Measurements from ENCODE around the gene BEND7.
"Not testable (repeated sequence)": the region's sequence is repeated elsewhere in the genome, so short reads cannot be mapped to it uniquely, and the experiment has no call there.

Gene BEND7

GRCh38 chr10:13416760-13417159 lies 112.1 kb downstream of the BEND7 start:
- no peak for DNase-seq

GRCh38 chr10:13414855-13415254 lies 114.0 kb downstream of the BEND7 start:
- no peak for DNase-seq

DNA sequence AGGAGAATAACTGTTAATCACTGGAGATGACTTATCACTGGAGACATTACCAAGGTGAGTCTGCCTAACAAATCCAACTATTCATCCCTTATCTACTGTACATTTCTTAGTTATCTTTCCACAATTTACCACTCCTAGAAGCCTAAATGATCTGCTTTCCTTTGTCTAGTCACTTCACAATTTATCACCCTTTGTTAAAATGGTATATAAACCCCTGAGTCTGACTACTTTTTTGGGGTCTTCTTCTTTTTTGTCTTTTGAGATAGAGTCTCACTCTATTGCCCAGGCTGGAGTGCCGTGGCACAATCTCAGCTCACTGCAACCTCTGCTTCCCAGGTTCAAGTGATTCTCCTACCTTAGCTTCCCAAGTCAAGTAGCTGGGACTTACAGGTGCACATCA lies 114.7 kb downstream of the BEND7 start:
- DNase-seq, result no peak

DNA sequence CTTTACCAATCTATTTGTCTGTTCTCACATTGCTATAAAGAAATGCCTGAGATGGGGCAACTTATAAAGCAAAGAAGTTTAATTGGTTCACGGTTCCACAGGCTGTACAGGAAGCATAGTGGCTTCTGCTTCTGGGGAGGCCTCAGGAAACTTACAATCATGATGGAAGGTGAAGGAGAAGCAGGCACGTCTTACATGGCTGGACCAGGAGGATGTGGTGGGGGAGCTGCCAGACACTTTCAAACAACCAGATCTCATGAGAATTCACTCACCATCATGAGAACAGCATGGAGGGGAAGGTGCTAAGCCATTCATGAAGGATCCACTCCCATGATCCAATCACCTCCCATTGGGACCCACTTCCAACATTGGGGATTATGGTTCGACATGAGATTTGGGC lies 115.9 kb downstream of the BEND7 start:
- no peak for DNase-seq

- no peak for DNase-seq
Observed at GRCh38 chr10:13404791-13405190, 124.0 kb downstream of the BEND7 start.

GRCh38 chr10:13404305-13404759 lies 124.5 kb downstream of the BEND7 start:
- DNase-seq, result no peak

DNA sequence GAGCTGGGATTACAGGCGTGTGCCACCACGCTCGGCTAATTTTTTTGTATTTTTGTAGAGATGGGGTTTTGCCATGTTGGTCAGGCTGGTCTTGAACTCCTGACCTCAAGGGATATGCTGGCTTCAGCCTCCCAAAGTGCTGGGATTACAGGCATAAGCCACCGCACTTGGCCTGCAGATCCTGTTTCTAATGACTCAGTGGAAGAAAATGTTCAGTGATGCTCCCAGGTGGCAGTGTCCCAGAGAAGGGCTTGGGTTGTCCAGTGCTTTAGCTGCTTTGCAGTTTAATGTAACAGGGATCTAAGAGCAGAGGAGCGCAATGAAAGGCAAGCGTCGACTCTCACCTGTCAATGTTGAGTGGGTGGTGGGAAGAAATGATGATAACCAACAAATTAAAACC lies 125.4 kb downstream of the BEND7 start:
- not testable (repeated sequence) for DNase-seq

DNA sequence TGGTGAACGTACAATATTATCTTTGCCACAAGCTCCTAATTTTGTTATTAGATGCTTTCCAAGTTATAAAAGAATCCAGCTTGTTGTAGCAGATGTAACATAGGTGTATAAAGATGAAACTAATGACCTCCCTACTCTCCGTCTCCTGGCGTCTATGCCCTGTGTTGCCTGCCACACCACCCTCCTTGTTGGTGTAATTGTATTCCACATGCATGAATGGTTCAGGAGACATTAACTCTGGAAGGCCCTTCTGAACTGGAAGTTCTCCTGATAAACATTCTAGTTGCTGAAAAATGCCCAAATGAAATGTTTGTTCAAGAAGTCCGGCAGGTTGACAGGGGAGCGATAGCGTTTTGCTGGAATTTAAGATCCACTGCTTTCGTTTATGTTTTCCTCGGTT lies 126.8 kb downstream of the BEND7 start:
- no peak for DNase-seq

- no peak for DNase-seq
Observed at GRCh38 chr10:13401142-13401541, 127.7 kb downstream of the BEND7 start.

- DNase-seq, result no peak
Observed at GRCh38 chr10:13400196-13400965, 128.4 kb downstream of the BEND7 start.

GRCh38 chr10:13399752-13400151 lies 129.1 kb downstream of the BEND7 start:
- DNase-seq, result no peak

DNA sequence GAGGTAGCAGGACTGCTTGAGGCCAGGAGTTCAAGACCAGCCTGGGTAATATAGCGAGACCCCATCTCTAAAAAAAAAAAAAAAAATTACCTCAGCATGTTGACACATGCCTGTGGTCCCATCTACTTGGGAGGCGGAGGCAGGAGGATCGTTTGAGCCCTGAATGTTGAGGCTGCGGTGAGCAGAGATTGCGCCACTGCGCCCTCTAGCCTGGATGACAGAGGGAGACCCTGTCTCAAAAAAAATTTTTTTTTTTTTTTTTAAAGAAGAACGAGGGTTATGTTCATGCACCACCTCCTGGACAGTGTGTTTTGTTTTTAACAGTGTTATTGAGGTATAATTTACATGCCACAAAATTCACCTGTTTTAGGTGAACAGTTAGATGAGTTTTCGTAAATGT lies 129.6 kb downstream of the BEND7 start:
- DNase-seq, result no peak

DNA sequence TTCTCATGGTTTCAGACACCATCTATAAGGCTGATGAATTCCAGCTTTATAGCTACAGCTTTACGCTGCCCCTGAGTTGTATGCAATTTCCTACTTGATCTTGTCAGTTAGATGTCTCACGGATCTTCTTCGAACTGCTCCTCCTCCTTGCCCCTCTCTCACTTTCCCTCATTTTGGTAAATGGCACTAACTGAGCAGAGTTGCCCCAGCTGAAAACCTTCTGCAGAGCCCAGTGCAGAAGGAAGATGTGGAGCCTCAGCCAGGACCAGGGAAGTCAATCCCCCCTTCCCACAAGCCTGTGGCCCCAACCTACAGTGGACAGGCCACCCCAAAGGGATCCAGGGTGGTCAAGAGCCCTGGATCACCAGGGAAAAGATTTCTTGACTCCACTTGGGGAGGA lies 131.8 kb downstream of the BEND7 start:
- no peak for DNase-seq

GRCh38 chr10:13396369-13396768 lies 132.4 kb downstream of the BEND7 start:
- no peak for DNase-seq

GRCh38 chr10:13395540-13395939 lies 133.3 kb downstream of the BEND7 start:
- DNase-seq, result no peak

- no peak for DNase-seq
Observed at GRCh38 chr10:13393640-13394039, 135.2 kb downstream of the BEND7 start.

- no peak for DNase-seq
Observed at GRCh38 chr10:13392701-13393100, 136.1 kb downstream of the BEND7 start.
